GM19455 (cell line): ENCODE measurements around the gene SLC30A1.
A peak's percentile ranks its signal among the peaks of the same experiment; 100 is the strongest.
"Not testable (repeated sequence)": the region's sequence is repeated elsewhere in the genome, so short reads cannot be mapped to it uniquely, and the experiment has no call there.

ENCODE experiments used
- ATAC-seq: cut with Tn5 transposase; IDR thresholded peaks from one replicate; pipeline ENCODE4 v1.9.1; 2021; ENCODE audit not compliant: unreplicated experiment

The SLC30A1 gene, protein sequence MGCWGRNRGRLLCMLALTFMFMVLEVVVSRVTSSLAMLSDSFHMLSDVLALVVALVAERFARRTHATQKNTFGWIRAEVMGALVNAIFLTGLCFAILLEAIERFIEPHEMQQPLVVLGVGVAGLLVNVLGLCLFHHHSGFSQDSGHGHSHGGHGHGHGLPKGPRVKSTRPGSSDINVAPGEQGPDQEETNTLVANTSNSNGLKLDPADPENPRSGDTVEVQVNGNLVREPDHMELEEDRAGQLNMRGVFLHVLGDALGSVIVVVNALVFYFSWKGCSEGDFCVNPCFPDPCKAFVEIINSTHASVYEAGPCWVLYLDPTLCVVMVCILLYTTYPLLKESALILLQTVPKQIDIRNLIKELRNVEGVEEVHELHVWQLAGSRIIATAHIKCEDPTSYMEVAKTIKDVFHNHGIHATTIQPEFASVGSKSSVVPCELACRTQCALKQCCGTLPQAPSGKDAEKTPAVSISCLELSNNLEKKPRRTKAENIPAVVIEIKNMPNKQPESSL

DNA sequence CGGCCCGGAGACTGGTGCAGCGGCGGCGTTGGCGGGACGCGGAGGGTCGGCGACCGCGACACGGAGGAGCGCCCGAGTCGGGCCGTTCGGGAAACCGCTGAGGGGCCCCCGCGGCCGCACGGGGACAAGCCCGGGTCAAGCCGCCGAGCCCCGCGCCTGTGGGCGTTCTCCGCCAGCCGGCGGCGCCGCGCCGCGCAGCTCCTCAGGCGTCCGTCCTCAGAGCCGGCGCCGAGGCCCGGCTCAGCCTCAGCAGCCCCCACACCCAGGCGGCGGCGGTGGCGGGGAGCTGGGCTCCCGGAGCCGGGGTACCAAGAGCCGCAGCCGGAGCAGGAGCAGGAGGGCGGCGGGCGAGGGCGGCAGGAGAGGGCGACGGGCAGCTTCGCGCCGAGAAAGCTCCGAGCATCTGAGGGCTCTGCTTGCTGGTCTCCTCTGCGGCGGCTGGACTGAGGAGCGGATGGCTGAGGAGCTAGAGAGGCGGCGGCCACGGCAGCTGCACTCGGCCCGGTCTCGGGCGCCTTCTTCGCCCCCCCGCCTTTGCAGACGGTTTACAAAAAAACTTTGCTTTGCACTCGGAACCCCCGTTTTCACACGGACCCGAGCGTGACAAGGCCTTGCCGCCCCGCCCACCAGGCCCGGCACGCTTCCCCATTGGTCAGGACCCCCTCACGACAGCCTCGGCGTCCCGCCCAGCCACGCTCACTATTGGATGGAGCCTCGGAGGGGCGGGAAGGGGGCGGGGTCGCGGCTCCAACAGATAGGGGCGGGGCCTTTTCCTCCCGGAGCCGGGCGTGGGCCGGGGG is at the start of gene SLC30A1:
TSS of gene SLC30A1 (minus strand) at position 522 of the 800 bp plus-strand sequence. CDS start 549 bp downstream, outside the sequence.
- ATAC-seq = peak; percentile 89

DNA sequence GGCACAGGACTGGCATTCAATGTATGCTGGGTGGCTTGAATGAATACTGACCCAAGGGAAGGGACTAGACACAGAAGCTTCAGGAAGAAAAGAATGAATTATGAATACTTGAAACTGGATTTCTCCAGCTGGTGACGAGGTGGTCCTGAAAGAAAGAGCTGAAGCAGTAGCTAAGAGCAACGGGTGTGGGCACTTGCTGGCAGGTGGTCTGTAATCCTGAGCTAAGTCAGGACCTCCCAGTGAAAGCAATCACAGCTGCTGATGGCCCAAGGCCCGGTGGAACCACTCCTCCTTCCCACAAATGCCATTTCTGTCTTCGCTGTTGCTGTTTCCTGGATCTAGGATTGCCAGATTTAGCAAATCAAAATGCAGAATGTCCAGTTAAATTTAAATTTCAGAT is 49.5 kb upstream of the SLC30A1 start:
- no peak for ATAC-seq

DNA sequence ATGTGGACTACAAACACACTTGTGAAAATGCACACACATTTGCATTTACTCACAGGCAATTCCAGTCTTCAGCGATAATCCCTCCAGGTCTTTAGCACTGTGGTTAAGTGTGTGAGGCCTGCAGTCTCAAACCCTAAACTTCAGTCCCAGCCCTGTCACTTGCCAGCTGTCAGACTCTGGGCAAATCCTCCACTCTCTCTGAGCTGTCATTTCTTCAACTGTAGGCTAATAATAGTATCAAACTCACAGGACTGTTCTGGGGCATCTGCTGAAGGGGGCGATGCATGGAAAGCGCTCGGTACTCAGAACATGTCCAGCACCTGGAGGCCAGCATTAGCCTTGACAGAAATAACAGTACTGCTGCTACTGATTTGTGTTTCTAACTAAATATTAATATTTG is 48.3 kb upstream of the SLC30A1 start:
- no peak for ATAC-seq

DNA sequence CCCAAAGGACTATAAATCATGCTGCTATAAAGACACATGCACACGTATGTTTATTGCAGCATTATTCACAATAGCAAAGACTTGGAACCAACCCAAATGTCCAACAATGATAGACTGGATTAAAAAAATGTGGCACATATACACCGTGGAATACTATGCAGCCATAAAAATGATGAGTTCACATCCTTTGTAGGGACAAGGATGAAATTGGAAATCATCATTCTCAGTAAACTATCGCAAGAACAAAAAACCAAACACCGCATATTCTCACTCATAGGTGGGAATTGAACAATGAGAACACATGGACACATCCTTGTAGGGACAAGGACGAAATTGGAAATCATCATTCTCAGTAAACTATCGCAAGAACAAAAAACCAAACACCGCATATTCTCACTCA is 46.9 kb upstream of the SLC30A1 start:
- not testable (repeated sequence) for ATAC-seq

DNA sequence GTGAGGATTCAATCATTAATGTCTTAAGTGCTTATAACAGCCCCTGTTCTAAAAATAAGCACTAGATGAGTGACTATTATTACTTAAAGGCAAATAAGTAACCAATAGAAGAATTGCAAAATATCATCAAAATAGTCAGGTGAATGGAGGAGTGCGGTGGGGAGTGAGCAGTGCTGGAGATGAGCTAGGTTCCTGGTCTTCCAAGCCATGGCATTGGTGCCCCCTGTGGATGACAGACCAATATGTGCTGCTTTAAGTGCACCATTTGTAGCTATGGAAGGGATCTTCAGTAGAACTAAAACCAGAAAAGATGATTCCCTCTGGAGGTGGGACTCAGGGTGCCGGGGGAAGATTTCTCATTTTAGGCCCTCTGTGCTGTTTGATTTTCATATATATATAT is 46.1 kb upstream of the SLC30A1 start:
- ATAC-seq = no peak

DNA sequence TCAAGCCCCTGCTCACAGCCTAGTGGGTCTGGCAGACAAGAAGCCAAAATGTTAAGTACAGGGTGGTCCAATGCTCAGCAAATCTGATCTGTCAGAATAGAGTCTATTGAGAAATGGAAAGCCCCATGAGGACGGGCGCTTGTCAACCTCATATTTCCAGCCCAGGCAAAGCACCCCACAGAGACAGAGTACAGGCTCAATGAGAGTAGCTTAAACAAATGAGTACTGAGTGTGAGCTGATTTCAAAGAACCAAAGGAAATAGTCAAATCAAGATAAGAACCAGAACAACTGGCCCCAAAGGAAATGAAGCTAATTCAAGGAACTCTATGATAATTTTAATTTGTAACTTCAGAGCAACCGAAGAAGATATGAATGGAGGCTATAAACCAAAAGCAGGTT is 44.6 kb upstream of the SLC30A1 start:
- ATAC-seq = no peak

DNA sequence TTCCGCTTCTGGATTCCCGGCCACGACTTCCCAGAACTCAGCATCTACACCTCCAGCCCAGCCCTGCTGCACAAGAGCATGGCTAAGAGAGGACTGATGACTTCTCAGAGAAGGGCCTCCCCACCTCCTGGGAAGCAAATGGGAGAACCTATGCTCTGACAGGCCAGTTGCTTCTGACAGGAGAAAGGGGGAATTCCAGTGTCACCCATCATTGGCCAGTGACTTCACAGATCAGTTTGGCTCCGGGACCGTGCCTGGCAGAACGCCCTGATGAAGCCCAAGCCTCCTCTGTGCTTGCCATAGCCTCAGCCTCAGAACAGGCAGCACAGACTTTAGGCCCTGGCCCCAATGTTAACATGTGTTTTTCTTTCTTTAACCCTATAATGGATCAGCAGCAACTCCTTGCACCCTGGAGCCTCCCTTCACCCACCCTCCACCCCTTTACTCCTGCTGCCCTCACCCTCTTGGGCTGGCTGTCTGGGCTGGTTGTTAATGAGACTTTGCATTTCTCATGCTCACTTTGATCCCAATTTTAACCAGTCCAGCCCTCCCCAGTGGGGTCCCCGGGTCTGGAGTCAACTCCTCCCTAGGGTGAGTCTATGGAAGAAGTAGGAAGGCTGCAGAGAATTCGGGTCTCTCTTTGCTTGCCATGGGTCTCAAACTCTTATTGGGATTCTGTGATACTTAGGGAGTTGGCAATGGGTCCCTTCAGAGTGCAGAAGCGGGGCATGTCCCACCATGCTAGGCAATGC is 42.7 kb upstream of the SLC30A1 start:
- ATAC-seq = no peak

DNA sequence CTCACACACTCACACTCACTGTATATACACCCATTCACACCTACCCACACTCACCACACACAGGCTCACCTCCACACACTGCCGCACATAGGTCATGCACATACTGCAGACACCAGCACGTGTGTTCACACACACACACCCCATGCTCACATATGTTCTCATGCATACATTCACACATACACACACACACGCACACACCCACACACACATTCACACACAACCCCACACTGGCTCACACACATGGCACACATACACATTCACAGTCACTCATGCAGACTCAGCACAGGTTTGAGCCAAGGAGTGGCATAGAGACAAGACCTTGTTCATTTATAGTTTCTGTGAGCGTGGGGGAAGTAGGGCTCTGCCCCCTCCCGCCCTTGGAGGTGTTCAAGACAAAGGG is 41.1 kb upstream of the SLC30A1 start:
- ATAC-seq = no peak

DNA sequence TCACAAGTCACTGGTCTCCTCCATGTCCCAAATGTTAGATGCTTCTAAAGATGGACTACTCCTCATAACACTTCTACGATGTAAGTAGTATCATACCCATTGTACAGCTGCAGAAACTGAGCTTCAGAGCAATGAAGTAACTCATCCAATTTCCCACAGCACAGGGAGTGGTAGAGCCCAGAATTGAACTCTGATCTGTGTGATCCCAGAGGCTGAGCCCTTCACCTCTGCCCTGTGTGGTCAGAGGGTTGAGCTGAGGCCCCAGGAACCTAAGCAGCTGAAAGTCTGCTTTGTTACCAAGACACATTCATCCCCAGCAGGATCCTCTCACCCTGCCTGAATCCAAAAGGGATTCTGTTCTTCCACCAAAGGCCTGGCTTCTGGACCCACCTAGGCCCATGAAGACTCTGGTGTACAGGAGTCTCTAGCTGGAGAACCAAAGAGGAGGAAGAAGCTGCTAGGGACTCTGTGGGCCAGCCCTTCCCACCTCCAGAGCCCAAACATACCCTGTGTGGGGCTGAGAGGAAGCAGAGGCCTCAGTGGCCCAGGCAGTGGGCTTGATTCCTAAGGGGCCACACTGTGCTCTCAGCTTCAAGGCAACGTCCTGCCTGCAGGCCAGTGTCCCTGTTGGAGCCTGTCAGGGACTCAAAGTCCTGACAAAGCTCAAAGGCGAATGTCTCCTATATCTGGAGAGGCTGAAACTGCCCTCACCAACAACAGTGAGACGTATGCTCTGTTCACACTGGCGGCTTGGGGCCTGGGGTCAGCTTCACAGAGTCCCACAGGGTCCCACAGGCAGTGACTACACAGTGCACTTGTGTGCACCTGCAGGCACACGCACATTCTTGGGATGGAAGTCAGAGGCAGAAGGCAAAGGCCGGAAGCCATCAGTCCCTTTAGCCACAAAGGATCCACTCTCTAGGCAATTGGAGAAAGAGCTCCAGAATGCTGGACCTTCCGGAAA is 40.4 kb upstream of the SLC30A1 start:
- no peak for ATAC-seq

DNA sequence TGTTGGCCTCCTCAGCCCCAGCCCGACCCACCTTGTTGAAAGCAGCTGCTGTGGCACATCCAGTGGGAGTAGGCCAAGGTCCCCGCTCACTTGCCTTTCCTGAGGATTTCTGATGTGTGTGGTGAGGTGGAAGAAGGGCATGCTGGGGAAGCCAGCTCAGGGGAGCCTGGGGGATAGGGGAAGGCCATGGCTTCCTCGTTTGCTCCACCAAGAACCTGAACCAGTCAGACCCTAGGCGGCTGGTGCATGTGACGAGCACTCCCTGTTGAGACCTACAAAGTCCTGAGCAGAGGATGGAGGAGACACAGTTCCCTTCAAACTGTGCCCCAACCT is 38.0 kb upstream of the SLC30A1 start:
- no peak for ATAC-seq

DNA sequence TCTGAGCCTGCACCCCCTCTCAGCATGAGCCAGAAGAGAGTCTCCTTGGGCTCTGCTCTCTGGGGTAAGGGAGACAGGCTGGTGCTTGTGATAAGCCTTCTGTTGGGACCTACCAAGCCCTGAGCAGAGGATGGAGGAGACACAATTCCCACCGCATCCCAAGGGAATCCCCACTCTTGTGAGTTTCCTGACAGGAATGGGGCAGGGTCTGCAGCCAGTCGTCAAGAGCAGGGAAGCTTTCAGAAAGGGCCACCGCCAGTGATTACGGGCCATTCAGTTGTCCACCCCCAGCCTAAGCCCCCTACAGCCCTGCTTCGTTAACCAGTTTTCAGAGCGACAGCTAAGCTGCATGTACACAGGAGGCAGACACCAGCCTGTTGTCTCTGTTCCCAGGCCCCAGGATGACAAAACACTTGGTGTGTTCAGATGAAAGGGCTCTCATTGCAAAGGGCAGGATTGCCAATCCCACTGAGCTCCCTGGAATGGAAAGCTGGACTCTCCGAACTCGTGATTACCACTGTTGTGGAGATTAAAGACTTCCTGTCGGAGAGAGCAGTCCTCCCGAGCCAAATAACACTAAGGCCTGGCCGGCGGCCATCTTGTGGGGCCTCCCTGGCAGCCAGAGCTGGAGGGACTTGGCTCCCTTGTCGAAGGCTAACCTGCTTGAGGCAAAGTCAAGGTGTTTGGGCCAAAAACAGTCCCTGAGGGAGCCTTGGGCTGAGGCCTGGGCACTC is 37.4 kb upstream of the SLC30A1 start:
- no peak for ATAC-seq

DNA sequence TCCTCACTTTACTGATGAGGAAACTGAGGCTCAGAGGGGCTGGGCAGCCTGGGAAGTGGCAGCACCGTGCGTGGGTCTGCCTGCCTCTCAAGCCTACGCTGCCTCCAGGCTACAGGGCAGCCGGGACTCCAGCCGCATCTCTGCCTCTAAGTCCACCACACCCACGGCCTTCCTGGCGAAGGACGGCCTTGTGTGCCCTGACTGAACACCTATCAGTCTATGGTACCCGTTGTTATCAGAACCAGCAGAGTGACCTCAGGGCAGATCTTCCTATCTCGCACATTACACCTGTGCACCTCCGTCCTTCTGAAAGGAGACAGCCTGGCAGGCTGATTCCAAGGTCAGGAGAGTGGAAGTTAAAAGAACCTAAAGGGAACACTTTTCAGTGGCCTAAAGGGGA is 35.7 kb upstream of the SLC30A1 start:
- no peak for ATAC-seq

DNA sequence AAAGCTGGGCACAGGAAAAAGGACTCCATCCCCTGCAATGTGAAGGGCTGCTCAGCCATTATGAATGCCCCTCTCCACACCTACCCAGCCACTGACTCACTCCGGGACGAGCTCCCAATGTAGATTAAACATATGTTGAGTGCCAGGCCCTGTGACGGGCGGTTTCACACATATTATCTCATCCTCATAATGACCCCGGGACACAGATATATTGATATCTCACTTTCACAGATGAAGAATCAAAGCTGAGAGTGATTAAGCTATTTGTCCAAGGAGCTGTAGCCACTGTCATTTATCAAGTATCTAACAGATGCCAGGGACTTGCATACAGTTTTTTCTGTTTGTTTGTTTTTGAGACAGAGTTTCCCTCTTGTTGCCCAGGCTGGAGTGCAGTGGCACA is 35.0 kb upstream of the SLC30A1 start:
- no peak for ATAC-seq

DNA sequence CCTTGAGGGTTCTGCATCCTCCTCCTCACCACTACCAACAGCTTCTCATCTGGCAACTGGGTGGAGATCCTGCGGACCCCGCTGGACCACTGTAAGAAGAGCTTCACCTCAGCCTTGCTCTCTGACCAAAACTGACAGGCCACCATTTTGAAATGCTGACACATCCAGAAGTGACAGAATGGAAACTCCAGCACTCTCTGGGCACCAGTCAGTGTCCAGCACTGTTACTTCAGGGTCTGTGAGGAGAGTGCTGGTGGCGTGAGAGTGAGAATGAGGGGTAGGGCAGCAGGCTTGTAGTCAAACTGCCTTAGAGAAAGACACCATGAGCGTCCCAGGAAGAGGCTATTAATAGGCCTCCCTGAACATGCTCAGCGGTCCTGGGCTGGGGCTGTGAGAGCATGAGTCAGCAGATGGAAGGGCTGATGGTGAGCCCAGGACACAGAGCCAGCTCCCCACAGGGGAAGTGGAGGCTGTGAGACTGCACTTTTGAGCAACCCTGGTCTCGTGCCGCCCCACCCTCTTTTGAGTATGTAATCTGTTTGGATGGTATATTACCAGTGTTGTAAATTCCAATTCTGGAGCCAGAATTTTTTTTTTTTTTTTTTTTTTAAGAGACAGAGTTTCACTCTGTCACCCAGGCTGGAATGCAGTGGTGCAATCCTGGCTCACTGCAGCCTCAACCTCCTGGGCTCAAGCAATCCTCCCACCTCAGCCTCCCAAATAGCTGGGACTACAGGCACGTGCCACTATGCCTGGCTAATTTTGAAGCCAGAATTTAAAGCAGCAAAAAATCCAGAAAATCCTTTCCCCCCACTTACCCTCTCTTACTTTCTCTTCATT is 34.4 kb upstream of the SLC30A1 start:
- no peak for ATAC-seq

DNA sequence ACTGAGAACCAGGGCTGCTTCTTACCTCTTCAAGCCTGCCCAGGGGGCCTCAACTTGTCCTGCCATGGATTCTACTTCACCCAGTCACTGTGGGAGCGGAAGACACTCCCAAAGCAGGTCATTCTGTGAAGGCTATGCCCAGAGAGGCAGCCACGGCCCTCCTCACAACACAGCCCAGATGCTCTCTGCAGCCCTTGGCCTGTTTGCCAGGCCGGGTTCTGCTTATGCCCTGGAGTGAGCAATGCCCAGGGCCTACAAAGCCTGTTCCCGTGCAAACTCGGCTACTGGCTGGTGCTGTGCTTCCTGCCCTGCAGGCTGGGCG is 33.8 kb upstream of the SLC30A1 start:
- no peak for ATAC-seq

DNA sequence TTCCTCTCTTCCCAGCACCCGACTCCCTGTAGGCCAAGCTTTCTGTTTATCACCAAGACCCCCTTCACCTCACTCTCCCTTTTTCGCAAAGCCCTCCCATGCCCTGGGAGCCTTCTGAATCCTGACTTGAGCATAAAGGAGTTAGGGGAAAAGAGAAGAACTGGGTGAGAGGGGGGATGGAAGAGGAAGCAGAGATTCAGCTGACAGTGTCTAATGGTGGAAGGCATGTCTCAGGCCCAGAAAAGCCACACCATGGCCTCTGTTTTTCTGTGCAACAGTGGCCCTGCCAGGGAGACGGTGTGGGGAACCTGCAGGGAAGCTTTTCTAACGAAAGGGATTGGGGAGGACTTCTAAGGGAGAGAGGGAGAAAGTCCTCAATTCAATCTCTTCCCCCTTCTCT is 32.9 kb upstream of the SLC30A1 start:
- no peak for ATAC-seq

DNA sequence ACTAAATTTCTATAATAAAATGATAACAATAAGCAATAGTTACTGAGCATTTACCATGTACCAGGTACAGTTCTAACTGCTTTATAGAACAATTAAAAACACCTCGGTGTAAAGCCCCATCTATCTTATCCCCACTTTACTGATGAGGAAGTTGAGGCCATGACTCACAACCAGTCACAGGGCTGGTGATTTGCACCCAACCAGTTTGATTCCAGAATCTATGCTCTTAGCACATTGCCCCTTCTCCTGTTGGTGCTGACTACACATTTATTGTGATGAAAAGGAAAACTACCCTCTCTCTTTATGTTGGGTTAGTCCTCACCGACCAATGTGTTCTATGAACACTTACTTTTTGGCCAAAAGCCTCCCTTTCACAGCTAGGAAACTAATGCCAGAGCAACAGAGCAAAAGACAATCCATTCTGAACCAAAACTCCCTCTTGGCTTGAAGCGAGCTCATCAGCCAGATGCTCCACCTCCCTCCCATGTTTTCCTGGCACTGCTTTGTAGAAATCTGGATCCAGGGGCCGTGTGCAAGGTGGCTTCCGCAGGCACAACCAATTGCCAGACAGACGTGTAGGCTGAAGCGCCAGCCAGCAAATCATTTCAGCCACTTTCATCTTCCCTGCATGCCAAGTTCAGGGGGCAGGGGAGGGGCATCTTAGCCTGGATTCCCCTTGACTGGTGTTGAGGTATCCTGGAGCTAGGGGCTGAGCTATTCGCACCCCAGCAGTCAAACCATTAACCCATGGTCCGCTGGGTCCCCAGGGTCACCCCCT is 32.0 kb upstream of the SLC30A1 start:
- ATAC-seq = no peak
